CD4-positive, alpha-beta T cell treated with Interferon alpha-2 for 1 hour (primary cell): ENCODE measurements around the gene ZNF283.
"Not testable (repeated sequence)": the region's sequence is repeated elsewhere in the genome, so short reads cannot be mapped to it uniquely, and the experiment has no call there.

Experiments
- DNase-seq, 2 donors: peaks; one replicate each; pipeline ENCODE4 v3.0.0-alpha.2; 2020 to 2022

ZNF283 gene

DNA sequence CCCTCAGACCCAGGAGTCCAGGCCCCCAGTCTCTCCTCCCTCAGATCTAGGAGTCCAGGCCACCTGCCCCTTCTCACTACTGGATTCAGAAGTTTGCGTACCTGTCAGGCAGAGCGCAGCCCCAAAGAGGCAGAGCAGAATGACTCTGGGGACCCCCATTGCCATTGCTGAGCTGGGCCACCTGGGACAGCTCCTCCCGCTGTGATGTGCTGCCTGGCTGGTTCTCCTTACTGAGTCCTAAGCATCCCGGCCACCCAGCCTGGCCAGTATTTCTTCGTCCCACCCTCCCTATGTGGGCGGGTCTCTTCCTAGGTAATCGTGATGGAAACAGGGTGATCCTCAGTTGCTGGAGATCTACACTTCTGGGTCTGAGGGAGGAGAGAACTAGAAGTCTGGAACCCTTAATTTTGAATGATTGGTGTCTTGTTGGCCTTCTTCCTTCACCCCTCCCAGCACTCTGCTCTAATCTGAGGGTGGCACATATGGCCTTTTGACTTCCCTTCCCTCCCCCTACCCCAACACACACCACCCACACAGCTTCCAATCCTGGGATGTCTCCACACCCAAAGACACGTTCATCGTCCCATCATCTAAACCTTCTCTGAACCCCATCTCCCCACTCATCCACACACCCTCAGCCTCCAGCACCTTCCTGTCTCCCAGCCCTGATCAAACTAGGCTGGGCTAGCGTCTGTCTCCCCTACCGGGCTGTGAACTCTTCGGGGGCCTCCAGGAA lies 24.7 kb upstream of the ZNF283 start, which contains the start of gene LYPD5:
LYPD5 (minus strand) TSS at position 232 of the 736 bp plus-strand sequence; CDS start at position 165, 67 bp downstream.
- no peak for DNase-seq

DNA sequence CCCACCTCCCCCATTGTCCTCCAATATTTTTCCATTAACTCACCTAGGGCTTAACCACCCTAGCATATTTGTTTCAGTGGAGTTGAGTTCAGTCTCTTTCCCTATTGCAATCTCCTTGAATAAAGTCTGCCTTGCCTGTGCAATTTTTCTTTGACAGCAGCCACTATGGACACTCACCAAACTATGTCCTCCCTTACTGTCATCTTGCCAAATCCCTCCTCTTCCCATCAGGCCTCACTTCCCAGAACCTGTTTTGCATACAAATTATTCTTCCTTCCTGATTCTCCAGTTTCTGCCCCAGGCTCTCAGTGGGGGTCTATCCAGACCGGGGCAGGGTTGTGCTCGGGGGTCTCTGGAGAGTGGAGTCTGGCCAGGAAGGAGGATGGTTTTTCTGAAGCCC lies 22.7 kb upstream of the ZNF283 start:
- no peak for DNase-seq

- not testable (repeated sequence) for DNase-seq
These were observed 20.7 kb upstream of the ZNF283 start for GRCh38 chr19:43806401-43806800.

DNA sequence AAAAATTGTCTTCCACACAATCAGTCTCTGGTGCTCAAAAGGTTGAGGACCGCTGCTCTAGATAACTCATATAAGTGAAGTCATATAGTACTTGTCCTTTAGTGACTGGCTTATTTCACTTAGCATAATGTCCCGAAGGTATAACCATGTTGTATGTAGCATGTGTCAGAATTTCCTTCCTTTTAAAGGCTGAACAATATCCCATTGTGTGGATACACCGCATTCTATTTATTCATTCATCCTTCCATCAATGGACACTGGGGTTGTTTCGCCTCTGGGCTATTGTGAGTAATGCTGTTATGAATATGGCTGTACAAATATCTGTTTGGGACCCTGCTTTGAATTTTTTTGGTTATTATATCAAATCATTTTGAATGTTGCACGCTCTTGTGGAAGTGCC lies 20.3 kb upstream of the ZNF283 start:
- no peak for DNase-seq

GRCh38 chr19:43807651-43808050 lies 19.5 kb upstream of the ZNF283 start:
- DNase-seq = no peak

- peak in 1 of 2 donors; percentile 71 for DNase-seq
These were observed 17.1 kb upstream of the ZNF283 start for GRCh38 chr19:43809762-43810696.

DNA sequence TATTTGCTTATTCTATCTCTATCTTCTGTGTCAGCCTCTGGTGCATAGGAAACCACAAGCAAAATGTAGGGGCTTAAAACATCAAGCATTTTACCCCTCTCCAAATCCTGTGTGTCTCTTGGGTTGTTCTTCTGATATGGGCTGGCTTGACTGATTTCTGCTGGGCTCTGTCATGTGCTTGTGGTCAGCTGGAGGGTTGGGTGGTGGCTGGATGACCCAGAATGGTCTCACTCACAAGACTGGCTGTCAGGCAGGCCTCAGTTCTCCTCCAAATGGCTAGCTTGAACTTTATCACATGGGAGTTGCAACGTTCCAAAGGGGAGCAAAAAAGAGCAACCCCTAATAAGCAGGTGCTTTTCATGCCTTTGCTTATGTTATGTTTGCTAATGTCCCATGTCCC lies 15.3 kb upstream of the ZNF283 start:
- no peak for DNase-seq

- no peak for DNase-seq
These were observed 14.9 kb upstream of the ZNF283 start for GRCh38 chr19:43812259-43812658.

GRCh38 chr19:43812688-43813087 lies 14.4 kb upstream of the ZNF283 start:
- DNase-seq = peak in 1 of 2 donors; percentile 52

GRCh38 chr19:43814663-43815352 lies 12.3 kb upstream of the ZNF283 start:
- no peak for DNase-seq

- not testable (repeated sequence) for DNase-seq
These were observed 9.7 kb upstream of the ZNF283 start for GRCh38 chr19:43817454-43817853.

GRCh38 chr19:43818500-43818899 lies 8.6 kb upstream of the ZNF283 start:
- no peak for DNase-seq

DNA sequence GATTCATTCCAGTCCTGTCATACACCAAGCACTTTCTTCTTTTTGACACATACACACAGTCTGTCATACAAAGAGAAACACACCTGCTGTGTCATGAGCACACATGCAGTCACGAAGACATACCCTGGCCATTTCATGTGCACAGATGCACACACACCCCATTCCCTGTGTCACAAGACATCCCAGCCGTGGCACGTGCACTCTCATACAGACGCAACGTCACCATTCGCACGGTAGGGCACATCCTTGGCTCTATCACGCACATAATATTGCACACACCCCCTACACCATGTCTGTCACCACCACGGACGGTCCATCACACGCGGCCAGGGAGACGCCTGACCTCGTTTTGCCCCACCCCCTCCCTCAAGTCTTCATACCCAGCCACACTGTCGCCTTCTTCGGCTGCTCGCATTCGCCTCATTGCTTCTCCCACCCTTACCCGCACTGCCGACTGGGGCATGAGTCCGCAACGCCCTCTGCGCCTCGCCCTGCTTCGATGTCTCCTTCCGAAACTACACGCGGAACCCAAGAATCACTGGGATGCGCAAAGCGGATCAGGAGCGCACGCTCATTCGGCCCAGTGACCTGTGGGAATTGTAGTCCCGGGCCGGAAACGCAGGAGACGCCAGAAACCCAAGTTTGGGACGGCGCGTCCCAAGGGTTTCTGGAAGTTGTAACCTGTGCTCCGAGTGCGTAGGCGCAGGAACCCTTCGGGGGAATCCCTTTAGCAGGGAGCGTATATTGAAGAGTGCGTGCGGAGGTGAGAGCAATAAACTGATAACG lies 6.8 kb upstream of the ZNF283 start:
- peak in 1 of 2 donors; percentile 28 for DNase-seq

DNA sequence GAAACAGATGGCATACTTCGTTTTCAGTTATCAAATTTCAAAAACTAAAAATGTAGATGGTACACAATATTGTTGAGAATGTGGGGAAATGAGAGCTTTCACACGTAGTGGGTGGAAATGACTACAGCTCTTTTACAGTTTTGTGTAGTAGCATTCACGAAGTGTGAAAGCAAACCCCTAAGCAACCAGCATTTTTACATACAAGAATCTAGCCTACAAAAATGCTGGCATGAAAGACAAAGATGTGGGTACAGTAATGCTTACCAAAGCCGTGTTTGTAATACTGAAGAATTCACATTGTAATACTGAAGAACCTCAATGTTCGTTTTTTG lies 6.3 kb upstream of the ZNF283 start:
- DNase-seq = no peak

DNA sequence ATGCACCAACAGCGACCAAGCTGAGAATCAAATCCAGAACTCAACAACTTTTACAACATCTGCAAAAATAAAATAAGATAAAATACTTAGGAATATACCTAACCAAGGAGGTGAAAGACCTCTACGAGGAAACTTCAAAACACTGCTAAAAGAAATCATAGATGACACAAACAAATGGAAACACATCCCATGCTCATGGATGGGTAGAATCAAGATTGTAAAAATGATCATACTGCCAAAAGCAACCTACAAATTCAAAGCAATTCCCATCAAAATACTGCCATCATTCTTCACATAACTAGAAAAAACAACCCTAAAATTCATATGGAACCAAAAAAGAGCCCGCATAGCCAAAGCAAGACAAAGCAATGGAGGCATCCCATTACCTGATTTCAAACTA lies 3.3 kb upstream of the ZNF283 start:
- not testable (repeated sequence) for DNase-seq

DNA sequence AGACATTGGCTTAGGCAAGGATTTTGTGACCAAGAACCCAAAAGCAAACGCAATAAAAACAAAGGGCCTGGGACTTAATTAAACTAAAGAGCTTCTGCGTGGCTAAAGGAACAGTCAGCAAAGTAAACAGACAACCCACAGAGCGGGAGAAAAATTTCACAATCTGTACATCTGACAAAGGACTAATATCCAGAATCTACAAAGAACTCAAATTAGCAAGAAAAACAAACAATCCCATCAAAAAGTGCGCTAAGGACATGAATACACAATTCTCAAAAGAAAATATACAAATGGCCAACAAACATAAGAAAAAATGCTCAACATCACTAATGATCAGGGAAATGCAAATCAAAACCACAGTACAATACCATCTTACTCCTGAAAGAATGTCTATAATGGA lies 2.5 kb upstream of the ZNF283 start:
- DNase-seq = not testable (repeated sequence)

GRCh38 chr19:43839139-43839538 lies 12.0 kb downstream of the ZNF283 start:
- no peak for DNase-seq

DNA sequence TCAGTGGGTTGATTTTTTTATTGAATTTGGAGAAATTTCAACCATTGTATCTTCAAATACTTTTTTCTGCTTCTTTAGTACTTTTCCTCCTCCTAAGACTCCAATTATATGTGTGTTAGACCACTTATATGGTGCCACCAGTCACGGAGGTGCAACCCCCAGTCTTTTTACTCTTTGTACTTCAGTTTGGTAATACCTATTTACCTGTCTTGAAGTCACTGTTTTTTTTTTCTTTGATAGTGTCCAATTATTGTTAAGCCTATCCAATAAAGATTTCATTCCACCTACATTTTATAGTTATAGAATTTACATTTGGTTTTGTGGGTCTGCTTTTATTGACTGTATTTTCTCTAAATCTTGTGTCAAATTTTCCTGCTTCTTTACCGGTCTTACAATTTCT lies 14.9 kb downstream of the ZNF283 start:
- DNase-seq = no peak

DNA sequence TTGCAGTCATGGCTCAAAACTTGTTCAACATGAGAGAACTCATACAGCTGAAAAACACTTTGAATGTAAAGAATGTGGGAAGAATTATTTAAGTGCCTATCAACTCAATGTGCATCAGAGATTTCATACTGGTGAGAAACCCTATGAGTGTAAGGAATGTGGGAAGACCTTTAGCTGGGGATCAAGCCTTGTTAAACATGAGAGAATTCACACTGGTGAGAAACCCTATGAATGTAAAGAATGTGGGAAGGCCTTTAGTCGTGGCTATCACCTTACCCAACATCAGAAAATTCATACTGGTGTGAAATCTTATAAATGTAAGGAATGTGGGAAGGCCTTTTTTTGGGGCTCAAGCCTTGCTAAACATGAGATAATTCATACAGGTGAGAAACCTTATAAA lies 20.1 kb downstream of the ZNF283 start:
- no peak for DNase-seq

DNA sequence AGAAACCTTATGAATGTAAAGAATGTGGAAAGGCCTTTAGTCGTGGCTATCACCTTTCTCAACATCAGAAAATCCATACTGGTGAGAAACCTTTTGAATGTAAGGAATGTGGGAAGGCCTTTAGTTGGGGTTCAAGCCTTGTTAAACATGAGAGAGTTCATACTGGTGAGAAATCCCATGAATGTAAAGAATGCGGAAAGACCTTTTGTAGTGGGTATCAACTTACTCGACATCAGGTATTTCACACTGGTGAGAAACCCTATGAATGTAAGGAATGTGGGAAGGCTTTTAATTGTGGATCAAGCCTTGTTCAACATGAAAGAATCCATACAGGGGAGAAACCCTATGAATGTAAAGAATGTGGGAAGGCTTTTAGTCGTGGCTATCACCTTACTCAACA lies 20.8 kb downstream of the ZNF283 start:
- DNase-seq = no peak

- no peak for DNase-seq
These were observed 21.7 kb downstream of the ZNF283 start for GRCh38 chr19:43848821-43849220.

GRCh38 chr19:43858174-43858573 lies 31.1 kb downstream of the ZNF283 start:
- DNase-seq = no peak

DNA sequence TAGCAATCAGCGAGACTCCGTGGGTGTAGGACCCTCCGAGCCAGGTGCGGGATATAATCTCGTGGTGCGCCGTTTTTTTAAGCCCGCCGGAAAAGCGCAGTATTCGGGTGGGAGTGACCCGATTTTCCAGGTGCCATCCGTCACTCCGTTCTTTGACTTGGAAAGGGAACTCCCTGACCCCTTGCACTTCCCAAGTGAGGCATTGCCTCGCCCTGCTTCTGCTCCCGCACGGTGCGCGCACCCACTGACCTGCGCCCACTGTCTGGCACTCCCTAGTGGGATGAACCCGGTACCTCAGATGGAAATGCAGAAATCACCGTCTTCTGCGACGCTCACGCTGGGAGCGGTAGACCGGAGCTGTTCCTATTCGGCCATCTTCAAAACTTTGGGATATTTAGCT lies 39.8 kb downstream of the ZNF283 start:
- DNase-seq = not testable (repeated sequence)
